ENCODE measurements around the gene GAREM1. TPM values are rescaled to one million over a fixed set of nuclear protein-coding genes. Genes with fewer than 3 reads are reported as not detected.

Gene GAREM1
- total and polyA plus RNA-seq, 2 of the 8 experiments (the other 6 are each of a cell fraction or from before 2014, with no cell fraction given): 3.6 to 9.2 TPM

DNA sequence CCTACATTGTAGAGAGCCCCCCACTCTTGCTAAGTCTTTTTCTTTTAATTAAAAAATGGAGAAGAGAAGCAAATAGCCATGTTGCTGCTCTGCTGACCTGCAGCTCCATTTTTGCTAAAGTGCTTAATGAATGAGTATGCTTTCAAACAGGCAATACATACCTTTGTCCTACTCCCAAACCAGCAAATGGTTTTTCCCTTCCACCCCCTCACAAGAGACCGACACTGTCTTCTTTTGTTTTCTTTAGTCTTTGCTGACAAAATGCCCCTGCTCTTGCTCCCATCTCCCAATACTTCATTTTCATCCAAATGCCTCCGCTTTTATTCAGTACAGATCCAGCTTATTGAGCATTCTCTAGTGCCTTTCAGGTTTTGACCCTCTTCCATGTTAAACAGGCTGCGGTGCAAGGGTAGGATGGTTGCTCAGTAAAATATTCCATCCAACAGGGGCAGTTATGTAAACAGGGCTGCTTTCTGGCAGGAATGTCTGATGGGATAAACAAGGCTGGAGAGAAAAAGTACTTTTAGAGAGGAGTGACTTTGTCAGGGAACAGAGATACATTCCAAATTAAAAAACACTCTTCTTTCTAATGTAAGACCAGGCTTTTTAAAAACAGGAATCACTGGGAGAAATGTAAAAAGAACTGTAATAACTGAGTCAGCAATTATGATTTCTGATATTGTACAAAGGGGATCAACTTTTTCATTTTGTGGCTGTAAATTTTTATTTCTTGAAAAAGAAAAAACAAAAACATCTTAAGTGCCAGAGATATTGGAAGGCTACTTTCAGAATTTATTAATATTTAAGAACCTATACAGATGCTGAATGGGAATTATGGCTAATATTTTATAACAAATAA lies 144.0 kb downstream of the GAREM1 start (continued):
- TF ChIP-seq SRF (IDR thresholded peaks at IDR 0.05; ENCODE audit: low read depth, low read length): no peak
- TF ChIP-seq JUND (IDR thresholded peaks at IDR 0.05; ENCODE audit: low read length): no peak
- no peak for TF ChIP-seq CBX8 (IDR thresholded peaks at IDR 0.05; ENCODE audit: borderline replicate concordance, low read depth, low read length)
- TF ChIP-seq, protein P1, sequence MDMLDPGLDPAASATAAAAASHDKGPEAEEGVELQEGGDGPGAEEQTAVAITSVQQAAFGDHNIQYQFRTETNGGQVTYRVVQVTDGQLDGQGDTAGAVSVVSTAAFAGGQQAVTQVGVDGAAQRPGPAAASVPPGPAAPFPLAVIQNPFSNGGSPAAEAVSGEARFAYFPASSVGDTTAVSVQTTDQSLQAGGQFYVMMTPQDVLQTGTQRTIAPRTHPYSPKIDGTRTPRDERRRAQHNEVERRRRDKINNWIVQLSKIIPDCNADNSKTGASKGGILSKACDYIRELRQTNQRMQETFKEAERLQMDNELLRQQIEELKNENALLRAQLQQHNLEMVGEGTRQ (IDR thresholded peaks at IDR 0.05; ENCODE audit: low read length): no peak
- TF ChIP-seq MAFK (IDR thresholded peaks at IDR 0.05; ENCODE audit: low read depth, low read length): peak; percentile 67; the same call in 1 of the 2 replicates
- TF ChIP-seq EP300 (IDR thresholded peaks at IDR 0.05; ENCODE audit: borderline replicate concordance in 1 of 2, low read depth in 2 of 2, low read length in 2 of 2): no peak
- peak; percentile 28; the same call in 1 of the 2 replicates for TF ChIP-seq TEAD4 (IDR thresholded peaks at IDR 0.05; ENCODE audit: low read depth, low read length)
- no peak for TF ChIP-seq CBX5 (IDR thresholded peaks at IDR 0.05; ENCODE audit: low read depth, low read length)

All from H1 (cell line).